Adrenal gland (tissue), 12 donors: ENCODE data around the gene PTGIR. TPM values are rescaled to one million over a fixed set of nuclear protein-coding genes. Genes with fewer than 3 reads are reported as not detected.

Source experiments
- DNase-seq, 7 donors: peaks; one replicate each; pipeline ENCODE4 v3.0.0-alpha.2; 2019 to 2020
- H3K27ac ChIP-seq, 5 donors: fragments of 200-600 bp; sonication (generic) in 4 of 5; 1 replicate in 3 of 5; 2 replicates in 2 of 5; pipeline versions ENCODE4 v1.5.1 to v1.8.0; 2016 to 2020; ENCODE audit warnings: mild to moderate bottlenecking in 1 of 5
- H3K27me3 ChIP-seq: fragments of 200-600 bp; 2 replicates; pipeline ENCODE4 v1.8.0; 2021
- H3K36me3 ChIP-seq, 2 donors: fragments of 200-600 bp; replicated peaks in 1 of 2; 1 replicate in 1 of 2; 2 replicates in 1 of 2; pipeline versions ENCODE4 v1.5.1 to v1.8.0; 2018 to 2022
- H3K4me1 ChIP-seq, 2 donors: fragments of 200-600 bp; replicated peaks in 1 of 2; 1 replicate in 1 of 2; 2 replicates in 1 of 2; pipeline versions ENCODE4 v1.5.1 to v1.8.0; 2018 to 2021
- H3K4me3 ChIP-seq, 4 donors: fragments of 200-600 bp; sonication (generic) in 3 of 4; one replicate each; pipeline ENCODE4 v1.5.1; 2016 to 2018
- H3K9me3 ChIP-seq, 3 donors: fragments of 200-600 bp; sonication (generic) in 1 of 3; replicated peaks in 1 of 3; 1 replicate in 2 of 3; 2 replicates in 1 of 3; pipeline versions ENCODE4 v1.5.1 to v1.8.0; 2016 to 2021
- CTCF ChIP-seq, 6 experiments: fragments of 450-650 bp in 4 of 6; fragments of 200-600 bp in 2 of 6; sonication (generic) in 1 of 6; IDR thresholded peaks; 1 replicate in 5 of 6; 2 replicates in 1 of 6; pipeline versions ENCODE4 v1.5.1 to v1.8.0; 2016 to 2021; ENCODE audit warnings: antibody characterized with exemption in 6 of 6, mild to moderate bottlenecking in 2 of 6, moderate library complexity in 1 of 6
- POLR2A ChIP-seq, 2 donors: fragments of 450-650 bp; IDR thresholded peaks; one replicate each; pipeline ENCODE4 v1.6.1; 2017; ENCODE audit warnings: antibody characterized with exemption in 2 of 2, mild to moderate bottlenecking in 2 of 2, moderate library complexity in 1 of 2
- WGBS, 4 donors: extraction: QIAGEN DNeasy Blood & Tissue Kit in 2 of 4; methylation state at CpG; one replicate each; pipeline versions ENCODE4 v1.1.5 to v1.1.7; 2013 to 2017; 5-methylcytosine and 5-hydroxymethylcytosine counted together
- intact Hi-C, 2 donors: fragments of 100-400 bp; cut with DNase I; formaldehyde crosslinking; loops; one replicate each; pipeline versions ENCODE4 v1.14.1 to v1.15.0; 2022 to 2023
- polyA plus RNA-seq, 3 donors: library from polyadenylated mRNA; stranded (reverse); fragments of 200-250 nt in 2 of 3; fragments of 350-450 nt in 1 of 3; fragmentation: Illumina TruSeq in 1 of 3; extraction: RNeasy Lipid Tissue Mini Kit (QIAGEN cat#74804) in 1 of 3; gene quantifications; one replicate each; pipeline ENCODE4 v1.2.3, GENCODE V29; 2013 to 2014
- total RNA-seq, 9 donors: library from RNA; depleted of rRNA in 4 of 9; stranded (reverse); fragments of >200 nt in 4 of 9; fragments of 120-200 nt in 1 of 9; fragmentation: NEBNext Ultra II Directional in 1 of 9; extraction: Animal tissue kit (Norgen Biotek cat#: 25700) in 1 of 9; gene quantifications; one replicate each; pipeline versions ENCODE4 v1.1.0 to v1.2.4, GENCODE V29; 2013 to 2023
- donor health status: healthy with polysubstance abuse.
- donor health status: Bipolar disorder and iron deficiency.
- donor health status: DM: yes; HTN: yes; CAD: no.
- donor health status: DM: no; HTN: no; CAD: no.
- donor health status: DM: no; HTN: no; CAD: no.
- donor health status: DM: yes; HTN: yes; CAD: no.

PTGIR gene
- total and polyA plus RNA-seq, 12 donors: 0.94 to 24.8 (median 9.8) TPM

GRCh38 chr19:46601318-46602224 lies 23.3 kb downstream of the PTGIR start, which contains the start of gene CALM3:
TSS of gene CALM3 (plus strand) at chr19:46601330. CDS start at chr19:46601435, 105 bp downstream.
- WGBS, 4 donors: 0 to 1% (median 0%) methylated on average over 24 to 51 of the region's 51 CpGs
- no peaks in the 10 kb centered on the region for H3K9me3 ChIP-seq
- peaks cover 27 to 42% of the 10 kb centered on the region in 2 donors for H3K4me1 ChIP-seq
- peaks cover 0 to 12% of the 10 kb centered on the region in 2 donors for H3K36me3 ChIP-seq
- no peaks in the 10 kb centered on the region for H3K27me3 ChIP-seq
- DNase-seq: peak in 4 of 7 donors; percentile 20 to 65 (median 50)
- intact Hi-C loops: no loop called here
- TF ChIP-seq POLR2A (IDR thresholded peaks at IDR 0.05): peak; percentile 89 to 95
- TF ChIP-seq CTCF (IDR thresholded peaks at IDR 0.05): no peak
- peak within 1 kb of the TSS; percentile 88 to 100 (median 91) for H3K27ac ChIP-seq
- H3K4me3 ChIP-seq: peak within 1 kb of the TSS; percentile 74 to 99 (median 80)

- Histone ChIP-seq H3K4me1 (peaks cover 27 to 34% of the 10 kb centered on the region in 2 donors), H3K4me3 (peak overlapping the region; percentile 12 to 80 (median 72)), H3K27me3 (no peaks in the 10 kb centered on the region), H3K27ac (peak overlapping the region; percentile 88 to 100 (median 91)), H3K9me3 (no peaks in the 10 kb centered on the region), H3K36me3 (peaks cover 0 to 3% of the 10 kb centered on the region in 2 donors)
- 1 to 2% (median 1%) methylated on average over 36 to 93 of the region's 93 CpGs for WGBS, 4 donors
- TF ChIP-seq POLR2A (IDR thresholded peaks at IDR 0.05): peak; percentile 49 to 71
- peak in 1 of 6 experiments; percentile 14 for TF ChIP-seq CTCF (IDR thresholded peaks at IDR 0.05)
- intact Hi-C loops: no loop called here
- DNase-seq: peak; percentile 97 to 99 (median 98)
These were observed 24.2 kb downstream of the PTGIR start for GRCh38 chr19:46600384-46601317.

GRCh38 chr19:46599716-46600373 lies 25.0 kb downstream of the PTGIR start:
- no peaks in the 10 kb centered on the region for H3K9me3 ChIP-seq
- no peaks in the 10 kb centered on the region for H3K27me3 ChIP-seq
- peaks cover 25 to 26% of the 10 kb centered on the region in 2 donors for H3K4me1 ChIP-seq
- TF ChIP-seq POLR2A (IDR thresholded peaks at IDR 0.05): no peak
- no peak for TF ChIP-seq CTCF (IDR thresholded peaks at IDR 0.05)
- intact Hi-C loops: no loop called here
- DNase-seq: peak in 2 of 7 donors; percentile 30 to 57
- no peaks in the 10 kb centered on the region for H3K36me3 ChIP-seq
- H3K27ac ChIP-seq: peak overlapping the region in 4 of 5 donors; percentile 90 to 100 (median 92)
- WGBS, 4 donors: 59 to 71% (median 68%) methylated on average over 9 of the region's 9 CpGs
- peak overlapping the region in 3 of 4 donors; percentile 12 to 80 (median 55) for H3K4me3 ChIP-seq
